Spleen (tissue), 11 donors: ENCODE data around the gene ATP10D. TPM values are rescaled to one million over a fixed set of nuclear protein-coding genes. Genes with fewer than 3 reads are reported as not detected.

Source experiments
- DNase-seq: peaks from one replicate; pipeline ENCODE4 v3.0.0-alpha.2; 2020
- H3K27ac ChIP-seq, 8 donors: fragments of 200-600 bp; sonication (generic) in 7 of 8; 1 replicate in 4 of 8; 2 replicates in 4 of 8; pipeline versions ENCODE4 v1.5.0 to v1.8.0; 2016 to 2021; ENCODE audit warnings: inconsistent platforms in 4 of 8, mild to moderate bottlenecking in 4 of 8, moderate library complexity in 1 of 8
- H3K27me3 ChIP-seq, 7 donors: fragments of 200-600 bp; sonication (generic) in 6 of 7; replicated peaks in 1 of 7; 1 replicate in 4 of 7; 2 replicates in 3 of 7; pipeline versions ENCODE4 v1.5.0 to v1.8.0; 2016 to 2021; ENCODE audit warnings: inconsistent platforms in 3 of 7, mild to moderate bottlenecking in 1 of 7
- H3K36me3 ChIP-seq, 6 donors: fragments of 200-600 bp; sonication (generic) in 5 of 6; 1 replicate in 4 of 6; 2 replicates in 2 of 6; pipeline versions ENCODE4 v1.5.0 to v1.8.0; 2016 to 2021; ENCODE audit warnings: inconsistent platforms in 2 of 6
- H3K4me1 ChIP-seq, 6 donors: fragments of 200-600 bp; sonication (generic) in 5 of 6; 1 replicate in 3 of 6; 2 replicates in 3 of 6; pipeline versions ENCODE4 v1.5.0 to v1.8.0; 2016 to 2021; ENCODE audit warnings: inconsistent platforms in 3 of 6
- H3K4me3 ChIP-seq, 8 donors: fragments of 200-600 bp; sonication (generic) in 7 of 8; 1 replicate in 4 of 8; 2 replicates in 4 of 8; pipeline versions ENCODE4 v1.5.0 to v1.8.0; 2016 to 2021; ENCODE audit warnings: inconsistent platforms in 4 of 8, mild to moderate bottlenecking in 4 of 8, moderate library complexity in 2 of 8
- H3K9me3 ChIP-seq, 8 donors: fragments of 200-600 bp; sonication (generic) in 7 of 8; 1 replicate in 4 of 8; 2 replicates in 4 of 8; pipeline versions ENCODE4 v1.5.0 to v1.8.0; 2016 to 2021; ENCODE audit warnings: inconsistent platforms in 4 of 8
- CTCF ChIP-seq, 11 experiments: fragments of 200-600 bp in 7 of 11; fragments of 450-650 bp in 4 of 11; sonication (generic) in 4 of 11; IDR thresholded peaks in 8 of 11; conservative IDR thresholded peaks in 3 of 11; 1 replicate in 7 of 11; 2 replicates in 4 of 11; pipeline versions ENCODE4 v1.4.0 to v1.8.0; 2016 to 2021; ENCODE audit warnings: antibody characterized with exemption in 11 of 11, inconsistent platforms in 4 of 11, mild to moderate bottlenecking in 1 of 11
- POLR2A ChIP-seq, 3 donors: fragments of 450-650 bp; IDR thresholded peaks; one replicate each; pipeline ENCODE4 v1.5.1; 2017; ENCODE audit warnings: antibody characterized with exemption in 3 of 3, mild to moderate bottlenecking in 1 of 3
- POLR2AphosphoS5 ChIP-seq, 3 donors: sonication (generic); formaldehyde crosslinking; IDR thresholded peaks; one replicate each; pipeline ENCODE4 v1.5.1; 2017; ENCODE audit warnings: antibody characterized with exemption in 3 of 3
- WGBS, 5 donors: extraction: QIAGEN DNeasy Blood & Tissue Kit in 3 of 5; methylation state at CpG; one replicate each; pipeline versions ENCODE4 v1.1.5 to v1.1.7; 2013 to 2018; 5-methylcytosine and 5-hydroxymethylcytosine counted together
- intact Hi-C: fragments of 100-400 bp; cut with DNase I; formaldehyde crosslinking; loops from one replicate; pipeline ENCODE4 v1.15.0; 2023; ENCODE audit warnings: low total_unique reads
- polyA plus RNA-seq, 3 donors: library from polyadenylated mRNA; stranded (reverse); fragments of 200-250 nt; gene quantifications; one replicate each; pipeline ENCODE4 v1.2.1, GENCODE V29; 2013
- total RNA-seq, 7 donors: library from RNA; depleted of rRNA in 3 of 7; stranded (reverse); fragments of >200 nt in 3 of 7; fragmentation: NEBNext Ultra II Directional in 4 of 7; extraction: Animal tissue kit (Norgen Biotek cat#: 25700) in 4 of 7; gene quantifications; one replicate each; pipeline versions ENCODE4 v1.1.0 to v1.2.1, GENCODE V29; 2016 to 2021
- donor health status: healthy with polysubstance abuse.
- donor health status: DM: no; HTN: no; CAD: no; lungs with moderate emphysema.
- donor health status: DM: no; HTN: no; CAD: no.
- donor health status: Bipolar disorder and iron deficiency.
- donor health status: healthy.
- donor health status: DM: no; HTN: no; CAD: no.
- donor health status: DM: yes; HTN: yes; CAD: no.

Gene ATP10D
- total and polyA plus RNA-seq, 10 donors, result 4.6 to 79.1 (median 51.2) TPM

GRCh38 chr4:47567511-47567910 is 82.4 kb downstream of the ATP10D start:
- whole genome bisulfite sequencing, 5 donors, result 91 to 98% (median 96%) methylated on average over 1 of the region's 1 CpG
- intact Hi-C loops, result loop anchor here (10.0 kb wide), 1 partner anchor 103 kb away; the partner anchor contains the start of gene COMMD8
- TF ChIP-seq CTCF (IDR thresholded peaks at IDR 0.05 in 8 of 11, conservative IDR thresholded peaks at IDR 0.05 in 3 of 11) (no peak), POLR2AphosphoS5 (IDR thresholded peaks at IDR 0.05) (no peak), POLR2A (IDR thresholded peaks at IDR 0.05) (no peak)

GRCh38 chr4:47570816-47571215 is 85.7 kb downstream of the ATP10D start:
- H3K27ac ChIP-seq, result no peak overlapping the region
- H3K9me3 ChIP-seq, result no peaks in the 10 kb centered on the region
- H3K27me3 ChIP-seq, result no peaks in the 10 kb centered on the region
- TF ChIP-seq POLR2AphosphoS5 (IDR thresholded peaks at IDR 0.05) (no peak), POLR2A (IDR thresholded peaks at IDR 0.05) (no peak), CTCF (IDR thresholded peaks at IDR 0.05 in 8 of 11, conservative IDR thresholded peaks at IDR 0.05 in 3 of 11) (no peak)
- peaks cover 3 to 91% (median 60%) of the 10 kb centered on the region in 6 donors for H3K36me3 ChIP-seq
- intact Hi-C loops, result no loop called here
- DNase-seq, result no peak
- no peaks in the 10 kb centered on the region for H3K4me1 ChIP-seq
- no peak overlapping the region for H3K4me3 ChIP-seq

More at GRCh38 chr4:47567511-47567910, 82.4 kb downstream of the ATP10D start:
- Histone ChIP-seq H3K9me3 (no peaks in the 10 kb centered on the region), H3K36me3 (peaks cover 3 to 81% (median 41%) of the 10 kb centered on the region in 6 donors), H3K4me1 (peaks cover 0 to 11% (median 8%) of the 10 kb centered on the region in 6 donors), H3K27me3 (no peaks in the 10 kb centered on the region), H3K4me3 (no peak overlapping the region), H3K27ac (no peak overlapping the region)
- no peak for DNase-seq

- Histone ChIP-seq H3K4me3 (no peak overlapping the region), H3K4me1 (peaks cover 0 to 12% (median 2%) of the 10 kb centered on the region in 6 donors), H3K9me3 (no peaks in the 10 kb centered on the region), H3K36me3 (peaks cover 3 to 96% (median 66%) of the 10 kb centered on the region in 6 donors), H3K27ac (peak overlapping the region in 3 of 8 donors; percentile 5 to 39 (median 38)), H3K27me3 (no peaks in the 10 kb centered on the region)
- intact Hi-C loops, result no loop called here
- WGBS, 5 donors, result 82 to 93% (median 91%) methylated on average over 3 of the region's 3 CpGs
- no peak for DNase-seq
- TF ChIP-seq POLR2AphosphoS5 (IDR thresholded peaks at IDR 0.05), result no peak
- no peak for TF ChIP-seq CTCF (IDR thresholded peaks at IDR 0.05 in 8 of 11, conservative IDR thresholded peaks at IDR 0.05 in 3 of 11)
- no peak for TF ChIP-seq POLR2A (IDR thresholded peaks at IDR 0.05)
These were observed 87.9 kb downstream of the ATP10D start for GRCh38 chr4:47572981-47573380.

GRCh38 chr4:47577779-47578553 is 92.9 kb downstream of the ATP10D start:
- intact Hi-C loops, result no loop called here
- no peak overlapping the region for H3K4me3 ChIP-seq
- H3K9me3 ChIP-seq, result no peaks in the 10 kb centered on the region
- WGBS, 5 donors, result 52 to 77% (median 74%) methylated on average over 7 of the region's 7 CpGs
- peak overlapping the region; percentile 24 to 86 (median 74) for H3K27ac ChIP-seq
- peak in 1 of 3 donors; percentile 53 for TF ChIP-seq POLR2AphosphoS5 (IDR thresholded peaks at IDR 0.05)
- TF ChIP-seq POLR2A (IDR thresholded peaks at IDR 0.05), result no peak
- peaks cover 0 to 12% (median 2%) of the 10 kb centered on the region in 6 donors for H3K4me1 ChIP-seq
- no peaks in the 10 kb centered on the region for H3K27me3 ChIP-seq
- DNase-seq, result no peak
- peaks cover 0 to 99% (median 63%) of the 10 kb centered on the region in 6 donors for H3K36me3 ChIP-seq
